PC-3 (cell line): ENCODE data around the gene ZMIZ1. TPM values are rescaled to one million over a fixed set of nuclear protein-coding genes. Genes with fewer than 3 reads are reported as not detected.

Source experiments
- ATAC-seq: fragments of 200-7000 bp; cut with Tn5 transposase; 2 replicates; pipeline ENCODE4 v1.9.1; 2020; ENCODE audit warnings: mild to moderate bottlenecking, moderate library complexity
- BruUV-seq: library from RNA; stranded (reverse); fragments of 400-500 nt; replicated peaks from 2 replicates; lab custom pipeline; 2021; lab: Mats Ljungman, UMichigan
- CTCF ChIA-PET: fragments of 300-600 bp; sonication (Branson Sonifier 250); formaldehyde crosslinking; loops from one replicate; lab custom pipeline; 2022; ENCODE audit warnings: antibody characterized with exemption; lab: Charles Lee
- POLR2A ChIA-PET: fragments of 300-600 bp; sonication (Branson Sonifier 250); formaldehyde crosslinking; loops from one replicate; lab custom pipeline; 2022; ENCODE audit warnings: antibody characterized with exemption; ENCODE audit not compliant: unreplicated experiment; lab: Charles Lee
- DNase-seq: peaks from one replicate; pipeline ENCODE4 v3.0.0-alpha.2; 2015
- H2AFZ ChIP-seq: fragments of 300-600 bp; sonication (generic); 2 replicates; pipeline ENCODE4 v1.6.0; 2016; ENCODE audit warnings: antibody characterized with exemption, low read length
- H3F3A ChIP-seq: fragments of 300-600 bp; sonication (generic); one replicate; pipeline ENCODE4 v1.6.0; 2017; ENCODE audit warnings: antibody characterized with exemption, low read length, control low read depth, mild to moderate bottlenecking; ENCODE audit not compliant: unreplicated experiment
- H3K27ac ChIP-seq: fragments of 300-600 bp; sonication (generic); 2 replicates; pipeline ENCODE4 v1.5.1; 2016; ENCODE audit warnings: mild to moderate bottlenecking, low read length
- H3K27me3 ChIP-seq: fragments of 300-600 bp; sonication (generic); 2 replicates; pipeline ENCODE4 v1.6.1; 2016; ENCODE audit warnings: low read length, mixed read lengths
- H3K36me3 ChIP-seq: fragments of 300-600 bp; sonication (generic); 2 replicates; pipeline ENCODE4 v1.6.1; 2016; ENCODE audit warnings: low read depth, mixed run types, low read length, mixed read lengths
- H3K4me1 ChIP-seq: fragments of 300-600 bp; sonication (generic); 2 replicates; pipeline ENCODE4 v1.5.1; 2016; ENCODE audit warnings: low read length; ENCODE audit not compliant: insufficient read depth
- H3K4me2 ChIP-seq: fragments of 300-600 bp; sonication (generic); 2 replicates; pipeline ENCODE4 v1.6.0; 2016; ENCODE audit warnings: low read length
- H3K4me3 ChIP-seq: fragments of 300-600 bp; sonication (generic); 2 replicates; pipeline ENCODE4 v1.5.1; 2016; ENCODE audit warnings: mild to moderate bottlenecking, low read length, mixed read lengths
- H3K79me2 ChIP-seq: fragments of 300-600 bp; sonication (generic); 2 replicates; pipeline ENCODE4 v1.6.1; 2017; ENCODE audit warnings: low read length, mixed read lengths
- H3K9ac ChIP-seq: fragments of 300-600 bp; sonication (generic); 2 replicates; pipeline ENCODE4 v1.6.0; 2016; ENCODE audit warnings: mild to moderate bottlenecking, low read length
- H3K9me2 ChIP-seq: fragments of 300-600 bp; sonication (generic); replicated peaks from 2 replicates; pipeline ENCODE4 v1.6.1; 2016; ENCODE audit warnings: mixed run types, low read length, mixed read lengths
- H3K9me3 ChIP-seq: fragments of 300-600 bp; sonication (generic); 2 replicates; pipeline ENCODE4 v1.6.1; 2016; ENCODE audit warnings: low read length, mixed read lengths
- H4K20me1 ChIP-seq: fragments of 300-600 bp; sonication (generic); 2 replicates; pipeline ENCODE4 v1.6.1; 2016; ENCODE audit warnings: low read length, mixed read lengths
- EZH2 ChIP-seq: fragments of 300-600 bp; sonication (generic); IDR thresholded peaks from one replicate; pipeline ENCODE4 v1.6.1; 2017; ENCODE audit warnings: antibody characterized with exemption, mild to moderate bottlenecking, low read length; ENCODE audit not compliant: unreplicated experiment
- EZH2phosphoT487 ChIP-seq: fragments of 300-600 bp; sonication (generic); IDR thresholded peaks from 2 replicates; pipeline ENCODE4 v1.6.1; 2018; ENCODE audit warnings: mild to moderate bottlenecking, antibody characterized with exemption, low read length, borderline replicate concordance
- intact Hi-C: fragments of 100-400 bp; cut with micrococcal nuclease; formaldehyde crosslinking; loops from 2 replicates; pipeline ENCODE4 v1.9.0; 2023
- total RNA-seq: library from RNA; depleted of rRNA; stranded (reverse); fragments of >200 nt; gene quantifications from 2 replicates; pipeline ENCODE4 v1.2.3, GENCODE V29; 2014
- TF ChIP-seq, protein P1 (sequence below): fragments of 300-600 bp; sonication (generic); conservative IDR thresholded peaks from 2 replicates; pipeline ENCODE4 v1.5.1; 2017; ENCODE audit warnings: antibody characterized with exemption, low read depth, mild to moderate bottlenecking, low read length

ZMIZ1 gene
- total RNA-seq, 1 experiment from 2014 or later = 55.4 TPM

DNA sequence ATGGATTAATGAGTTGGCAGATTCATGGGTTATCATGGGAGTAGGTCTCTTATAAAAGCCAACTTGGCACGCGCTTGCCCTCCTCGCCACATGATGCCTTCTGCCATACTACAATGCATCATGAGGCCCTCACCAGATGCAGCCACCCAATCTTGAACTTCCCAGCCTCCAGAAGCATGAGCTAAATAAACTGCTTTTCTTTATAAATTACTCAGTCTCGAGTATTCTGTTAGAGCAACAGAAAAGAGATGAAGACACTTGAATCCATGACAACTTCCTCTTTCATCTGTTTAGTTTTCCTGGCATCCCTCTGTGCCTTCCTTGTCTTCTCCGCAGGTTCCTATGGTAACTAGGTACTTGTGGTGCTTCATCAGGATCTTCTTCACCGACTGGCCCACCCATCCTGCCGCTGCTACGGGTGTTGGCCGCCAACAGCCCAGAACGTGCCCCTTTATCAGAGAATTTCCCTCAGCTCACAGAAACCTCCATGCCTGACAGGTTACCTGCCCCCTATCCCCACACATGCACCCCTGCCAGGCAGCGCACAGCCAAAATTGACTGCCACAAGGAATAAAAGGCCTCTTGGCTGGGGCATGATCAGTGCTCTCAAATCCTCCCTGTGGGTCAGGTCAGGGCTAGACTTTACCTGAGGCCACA, 250.5 kb downstream of the ZMIZ1 start:
- H3K4me2 ChIP-seq = no peak overlapping the region
- no peak overlapping the region for H2AFZ ChIP-seq
- no peak for ATAC-seq
- ChIA-PET POLR2A (no interaction called here), CTCF (interaction anchor here (0.7 kb wide), 1 partner anchor 1762 kb away, joined by 4 read pairs; no protein-coding TSS in a partner anchor)
- TF ChIP-seq EZH2phosphoT487 (no peak), EZH2 (no peak)
- TF ChIP-seq, protein P1, sequence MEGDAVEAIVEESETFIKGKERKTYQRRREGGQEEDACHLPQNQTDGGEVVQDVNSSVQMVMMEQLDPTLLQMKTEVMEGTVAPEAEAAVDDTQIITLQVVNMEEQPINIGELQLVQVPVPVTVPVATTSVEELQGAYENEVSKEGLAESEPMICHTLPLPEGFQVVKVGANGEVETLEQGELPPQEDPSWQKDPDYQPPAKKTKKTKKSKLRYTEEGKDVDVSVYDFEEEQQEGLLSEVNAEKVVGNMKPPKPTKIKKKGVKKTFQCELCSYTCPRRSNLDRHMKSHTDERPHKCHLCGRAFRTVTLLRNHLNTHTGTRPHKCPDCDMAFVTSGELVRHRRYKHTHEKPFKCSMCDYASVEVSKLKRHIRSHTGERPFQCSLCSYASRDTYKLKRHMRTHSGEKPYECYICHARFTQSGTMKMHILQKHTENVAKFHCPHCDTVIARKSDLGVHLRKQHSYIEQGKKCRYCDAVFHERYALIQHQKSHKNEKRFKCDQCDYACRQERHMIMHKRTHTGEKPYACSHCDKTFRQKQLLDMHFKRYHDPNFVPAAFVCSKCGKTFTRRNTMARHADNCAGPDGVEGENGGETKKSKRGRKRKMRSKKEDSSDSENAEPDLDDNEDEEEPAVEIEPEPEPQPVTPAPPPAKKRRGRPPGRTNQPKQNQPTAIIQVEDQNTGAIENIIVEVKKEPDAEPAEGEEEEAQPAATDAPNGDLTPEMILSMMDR = no peak
- no peak overlapping the region for H3K4me3 ChIP-seq
- H3K4me1 ChIP-seq = peaks cover 66% of the 10 kb centered on the region
- H3K36me3 ChIP-seq = peaks cover 4% of the 10 kb centered on the region; the same call in 1 of the 2 replicates
- intact Hi-C loops = no loop called here
- no peaks in the 10 kb centered on the region for H3K9me2 ChIP-seq
- BruUV-seq = no TSS peak
- DNase-seq = no peak
- H3K27ac ChIP-seq = no peak overlapping the region
- H3K9ac ChIP-seq = no peak overlapping the region
- H3F3A ChIP-seq = peaks cover 17% of the 10 kb centered on the region
- no peaks in the 10 kb centered on the region for H3K9me3 ChIP-seq
- no peaks in the 10 kb centered on the region for H3K79me2 ChIP-seq
- no peaks in the 10 kb centered on the region for H4K20me1 ChIP-seq
- H3K27me3 ChIP-seq = no peaks in the 10 kb centered on the region

DNA sequence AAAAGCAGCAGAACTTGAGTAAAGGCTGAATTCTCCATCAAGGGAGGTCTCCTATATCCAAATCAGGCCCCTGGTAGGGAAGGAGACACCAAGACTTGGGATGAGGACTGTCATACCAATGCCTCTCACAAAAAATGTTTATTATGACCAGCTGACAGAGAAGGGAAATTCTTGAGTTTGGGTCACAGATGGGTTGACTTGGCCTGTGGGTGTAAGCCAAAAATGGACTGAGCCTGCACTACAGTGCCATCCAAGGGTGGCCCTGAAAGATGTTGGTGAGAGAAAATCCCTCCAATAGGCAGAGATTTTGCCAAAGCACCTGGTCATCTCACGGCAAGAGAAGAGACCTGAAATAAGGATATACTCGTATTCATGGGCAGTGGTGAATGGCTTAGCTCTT, 251.6 kb downstream of the ZMIZ1 start:
- H3F3A ChIP-seq = peaks cover 17% of the 10 kb centered on the region
- H2AFZ ChIP-seq = no peak overlapping the region
- no peaks in the 10 kb centered on the region for H4K20me1 ChIP-seq
- ATAC-seq = no peak
- no peaks in the 10 kb centered on the region for H3K27me3 ChIP-seq
- H3K79me2 ChIP-seq = no peaks in the 10 kb centered on the region
- H3K4me1 ChIP-seq = peaks cover 66% of the 10 kb centered on the region
- H3K27ac ChIP-seq = peak overlapping the region; percentile 69
- ChIA-PET POLR2A (no interaction called here), CTCF (interaction anchor here (0.6 kb wide), 1 partner anchor 12 kb away, joined by 3 read pairs; no protein-coding TSS in a partner anchor)
- no peaks in the 10 kb centered on the region for H3K9me2 ChIP-seq
- no peak overlapping the region for H3K4me3 ChIP-seq
- peaks cover 3% of the 10 kb centered on the region; the same call in 1 of the 2 replicates for H3K36me3 ChIP-seq
- BruUV-seq = no TSS peak
- intact Hi-C loops = loop anchor here (10.0 kb wide), 1 partner anchor 346 kb away; no protein-coding TSS in a partner anchor
- H3K9me3 ChIP-seq = no peaks in the 10 kb centered on the region
- peak overlapping the region; percentile 14; the same call in 1 of the 2 replicates for H3K9ac ChIP-seq
- TF ChIP-seq, protein P1 = no peak
- peak overlapping the region; percentile 10 for H3K4me2 ChIP-seq
- no peak for DNase-seq
